Right lobe of liver (tissue), 4 donors: ENCODE measurements around the gene CFAP52.

Experiments
- CTCF ChIP-seq, 4 donors: fragments of 200-600 bp in 3 of 4; fragments of 450-650 bp in 1 of 4; IDR thresholded peaks; one replicate each; pipeline versions ENCODE4 v1.5.1 to v1.8.0; 2016 to 2022; ENCODE audit warnings: antibody characterized with exemption in 4 of 4, mild to moderate bottlenecking in 2 of 4
- POLR2A ChIP-seq: fragments of 450-650 bp; IDR thresholded peaks from one replicate; pipeline ENCODE4 v1.6.1; 2017; ENCODE audit warnings: antibody characterized with exemption, mild to moderate bottlenecking
- donor health status: DM: no; HTN: no; CAD: no.
- donor health status: DM: no; HTN: no; CAD: no.
- donor health status: DM: no; HTN: yes; CAD: no.

GRCh38 chr17:9647014-9647413 is 70.6 kb downstream of the CFAP52 start:
- TF ChIP-seq CTCF (IDR thresholded peaks at IDR 0.05) (no peak), POLR2A (no peak)
